UCSD-AML1 (cell line): Measurements from ENCODE around the gene SMAP1.

Experiments used
- DNase-seq: peaks from one replicate; lab custom pipeline; 2025; ENCODE audit not compliant: unreplicated experiment; lab: John Stamatoyannopoulos, UW

SMAP1 gene

DNA sequence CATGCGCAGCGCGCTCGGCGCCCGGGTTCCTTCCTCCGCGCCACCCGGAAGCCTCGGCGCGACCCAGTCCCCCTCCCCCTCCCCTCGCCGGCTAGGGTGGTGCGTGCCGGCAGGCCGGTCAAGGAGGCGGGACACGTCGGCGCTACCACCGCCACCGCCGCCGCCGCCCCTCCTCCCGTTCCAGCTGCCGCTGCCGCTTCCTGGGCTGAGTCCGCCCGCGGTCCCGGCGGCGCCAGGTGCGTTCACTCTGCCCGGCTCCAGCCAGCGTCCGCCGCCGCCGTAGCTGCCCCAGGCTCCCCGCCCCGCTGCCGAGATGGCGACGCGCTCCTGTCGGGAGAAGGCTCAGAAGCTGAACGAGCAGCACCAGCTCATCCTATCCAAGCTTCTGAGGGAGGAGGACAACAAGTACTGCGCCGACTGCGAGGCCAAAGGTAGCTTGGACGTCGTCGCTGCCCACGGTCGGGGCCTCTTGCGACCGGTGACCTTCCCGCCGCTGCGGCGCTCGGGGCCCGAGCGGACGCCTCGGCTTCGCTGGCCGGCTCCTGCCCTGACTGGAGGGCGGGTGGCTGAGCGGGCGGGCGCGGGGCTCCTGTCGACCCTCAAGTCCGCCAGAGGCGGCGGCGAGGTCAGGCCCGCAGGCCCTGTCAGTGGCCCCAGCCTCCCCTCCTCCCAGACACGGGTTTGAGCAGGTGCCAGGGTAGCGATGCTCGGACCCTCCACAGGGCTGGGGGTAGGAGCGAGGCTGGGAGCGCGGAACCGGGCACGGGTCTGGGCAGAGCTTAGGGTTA lies at the start of gene SMAP1:
Gene SMAP1 (plus strand): TSS at position 173 of the 788 bp plus-strand sequence. CDS start 141 bp downstream, at position 314.
- peak; percentile 95 for DNase-seq

DNA sequence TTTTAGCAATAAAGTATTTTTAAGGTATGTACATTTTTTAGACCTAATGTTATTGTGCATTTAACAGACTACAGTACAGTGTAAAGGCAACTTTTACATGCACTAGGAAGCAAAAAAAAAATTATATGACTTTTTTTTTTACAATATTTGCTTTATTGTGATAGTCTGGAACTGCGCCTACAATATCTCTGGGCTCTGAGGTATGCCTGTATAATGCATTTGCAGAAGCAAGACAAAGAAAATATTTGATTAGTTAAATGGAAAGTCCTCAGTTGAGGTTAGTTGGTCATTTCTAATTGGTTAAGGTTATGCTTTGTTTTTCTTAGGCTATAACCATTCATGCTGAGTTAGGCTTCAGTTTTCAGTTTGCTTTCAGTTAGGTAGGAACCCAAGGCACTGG lies 46.9 kb upstream of the SMAP1 start:
- DNase-seq: no peak

DNA sequence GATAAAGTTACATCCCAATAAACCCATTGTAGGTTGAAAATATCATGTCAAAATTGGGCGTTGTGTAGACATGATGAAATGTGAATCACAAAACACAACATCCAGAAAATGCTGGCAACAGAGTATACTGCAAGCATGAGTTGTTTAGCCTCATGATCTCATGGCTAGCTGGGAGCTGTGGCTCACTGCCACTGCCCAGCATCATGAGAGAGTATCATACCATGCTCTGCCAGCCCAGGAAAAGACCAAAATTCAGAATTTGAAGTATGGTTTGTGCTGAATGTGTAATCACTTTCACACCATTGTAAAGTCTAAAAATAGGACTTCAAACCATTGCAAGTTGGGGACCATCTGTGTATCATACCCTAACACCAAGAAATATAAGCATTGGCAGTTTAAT lies 45.2 kb upstream of the SMAP1 start:
- DNase-seq: no peak

DNA sequence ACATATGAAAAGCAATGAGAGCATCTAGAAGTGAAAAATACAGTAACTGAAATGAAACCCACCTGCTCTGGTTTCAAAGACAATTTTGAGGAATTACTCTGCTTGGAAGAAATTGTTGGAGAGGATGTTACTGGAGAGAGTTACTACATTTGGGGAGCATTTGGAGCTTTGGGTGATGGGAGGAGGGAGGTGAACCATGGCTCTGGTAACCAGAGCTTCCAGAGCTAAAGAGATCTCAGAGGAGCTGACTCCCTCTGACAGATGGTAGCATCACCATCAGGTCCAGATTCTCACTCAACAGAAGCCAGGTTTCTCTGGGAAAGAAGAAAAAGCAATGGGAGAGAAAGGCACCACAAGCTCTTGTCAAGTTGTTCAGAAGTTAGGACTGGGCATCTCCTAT lies 42.2 kb upstream of the SMAP1 start:
- DNase-seq: no peak

DNA sequence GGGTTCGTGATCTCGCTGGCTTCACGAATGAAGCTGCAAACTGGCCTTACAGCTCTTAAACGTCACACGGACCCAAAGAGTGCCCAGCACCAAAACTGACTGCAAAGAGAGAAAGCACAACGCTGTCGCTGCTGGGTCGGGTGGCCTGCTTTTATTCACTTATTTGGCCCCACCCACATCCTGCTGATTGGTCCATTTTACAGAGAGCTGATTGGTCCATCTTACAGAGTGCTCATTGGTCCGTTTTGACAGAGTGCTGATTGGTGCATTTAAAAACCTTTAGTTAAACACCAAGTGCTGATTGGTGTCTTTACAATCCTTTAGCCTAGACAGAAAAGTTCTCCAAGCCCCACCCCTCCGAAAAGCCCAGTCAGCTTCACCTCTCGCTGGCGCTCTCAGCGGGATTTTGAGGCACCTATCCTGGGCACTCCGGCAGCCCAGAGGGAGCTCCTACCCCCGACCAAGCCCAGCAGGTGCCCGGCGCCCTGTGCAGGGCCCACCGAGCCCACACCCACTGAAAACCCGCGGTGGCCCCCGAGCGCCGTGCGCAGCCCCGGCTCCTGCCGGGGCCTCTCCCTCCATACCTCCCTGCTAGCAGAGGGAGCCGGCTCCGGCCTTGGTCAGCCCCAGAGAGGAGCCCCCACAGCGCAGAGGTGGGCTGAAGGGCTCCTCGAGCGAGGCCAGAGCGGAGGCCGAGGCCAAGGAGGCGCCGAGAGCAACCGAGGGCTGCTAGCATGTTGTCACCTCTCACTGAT lies 40.0 kb upstream of the SMAP1 start:
- DNase-seq: no peak

DNA sequence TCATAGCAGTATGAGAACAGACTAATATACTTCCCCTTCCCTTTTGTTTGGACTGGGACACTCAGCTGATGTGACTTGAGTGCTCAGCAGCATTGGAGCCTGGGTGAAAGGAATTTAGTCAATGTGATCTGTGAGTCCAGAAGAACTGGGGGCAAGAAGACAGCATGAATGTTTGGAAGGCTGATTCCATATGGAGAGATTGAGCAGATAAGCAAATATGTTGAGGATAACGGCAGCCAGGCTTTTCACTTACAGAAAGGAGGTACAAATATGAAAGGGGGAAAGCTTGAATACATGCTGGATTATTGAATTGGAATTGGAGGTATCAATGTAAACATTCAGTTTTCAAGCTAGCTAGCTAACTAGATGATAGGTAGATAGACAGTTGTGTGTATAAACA lies 37.8 kb upstream of the SMAP1 start:
- DNase-seq: no peak

DNA sequence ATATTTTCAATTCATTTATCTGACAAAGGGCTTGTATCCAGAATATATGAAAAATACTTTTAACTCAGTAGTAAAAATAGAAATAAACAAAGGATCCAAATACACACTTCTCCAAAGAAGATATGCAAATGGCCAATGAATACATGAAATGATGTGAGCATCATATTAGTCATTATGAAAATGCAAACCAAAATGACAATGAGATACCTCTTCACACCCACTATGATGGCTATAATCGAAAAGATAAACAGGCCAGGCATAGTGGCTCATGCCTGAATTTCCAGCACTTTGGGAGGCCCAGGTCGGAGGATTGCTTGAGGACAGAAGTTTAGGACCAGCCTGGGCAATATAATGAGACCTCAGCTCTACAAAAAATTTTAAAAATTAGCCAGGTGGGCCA lies 33.8 kb upstream of the SMAP1 start:
- DNase-seq: no peak

DNA sequence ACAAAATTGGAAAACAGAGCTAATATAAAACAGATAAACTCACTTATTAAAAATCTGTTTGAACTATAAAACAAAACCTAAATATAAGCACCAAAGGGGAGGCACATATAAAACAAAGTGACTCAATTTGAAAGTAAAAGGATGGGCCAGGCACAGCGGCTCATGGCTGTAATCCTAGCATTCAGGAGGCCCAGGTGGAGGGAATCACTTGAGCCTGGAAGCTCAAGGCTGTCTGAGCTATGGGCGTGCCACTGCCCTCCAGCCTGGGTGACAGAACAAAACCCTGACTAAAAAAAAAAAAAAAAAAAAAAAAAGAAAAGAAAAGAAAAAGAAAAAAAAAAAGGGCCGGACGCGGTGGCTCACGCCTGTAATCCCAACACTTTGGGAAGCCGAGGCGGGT lies 31.1 kb upstream of the SMAP1 start:
- DNase-seq: no peak

DNA sequence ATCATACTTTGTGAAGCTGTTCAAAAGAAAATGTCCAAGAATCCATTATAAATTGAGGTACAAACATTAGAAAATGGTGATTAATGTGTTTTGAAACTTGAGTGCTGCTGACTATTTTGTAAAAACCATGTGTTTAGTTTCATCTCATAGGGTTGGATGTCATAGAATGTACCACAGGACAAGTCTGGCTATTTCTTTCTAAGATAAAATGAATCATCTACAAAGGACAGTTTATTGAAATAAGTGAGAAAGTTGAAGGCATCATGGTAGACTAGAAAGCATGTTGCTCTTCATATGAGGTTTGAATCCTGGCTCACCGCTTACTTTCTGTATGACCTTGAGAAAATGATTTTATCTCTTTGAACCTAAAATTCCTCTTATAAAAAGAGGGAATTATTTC lies 29.2 kb upstream of the SMAP1 start:
- no peak for DNase-seq

DNA sequence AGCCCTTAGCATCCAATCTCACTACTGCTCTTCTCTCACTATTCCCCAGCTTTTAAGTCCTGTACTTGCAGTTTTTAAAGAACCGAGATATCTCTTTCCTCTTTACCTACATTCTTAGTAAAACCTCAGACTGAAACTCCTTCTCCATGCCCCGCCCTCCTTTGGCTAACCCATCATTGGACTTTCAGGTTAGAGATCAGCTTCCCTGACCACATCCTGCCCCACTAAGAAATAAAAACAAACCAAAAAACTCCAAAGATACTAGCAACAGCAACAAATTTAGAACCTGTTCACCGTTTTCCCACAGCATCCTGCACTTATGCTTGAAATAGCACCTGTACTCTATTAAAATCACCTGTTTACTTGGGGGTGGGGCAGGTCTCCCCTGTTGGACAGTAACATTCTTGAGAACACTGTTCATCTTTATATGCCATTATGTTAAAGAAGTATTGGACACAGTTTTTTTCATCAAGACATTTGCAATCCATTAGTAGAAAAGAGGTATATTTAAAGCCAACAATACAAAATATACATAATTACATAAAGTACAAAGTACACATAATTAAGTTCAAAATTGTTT lies 16.3 kb upstream of the SMAP1 start:
- no peak for DNase-seq

DNA sequence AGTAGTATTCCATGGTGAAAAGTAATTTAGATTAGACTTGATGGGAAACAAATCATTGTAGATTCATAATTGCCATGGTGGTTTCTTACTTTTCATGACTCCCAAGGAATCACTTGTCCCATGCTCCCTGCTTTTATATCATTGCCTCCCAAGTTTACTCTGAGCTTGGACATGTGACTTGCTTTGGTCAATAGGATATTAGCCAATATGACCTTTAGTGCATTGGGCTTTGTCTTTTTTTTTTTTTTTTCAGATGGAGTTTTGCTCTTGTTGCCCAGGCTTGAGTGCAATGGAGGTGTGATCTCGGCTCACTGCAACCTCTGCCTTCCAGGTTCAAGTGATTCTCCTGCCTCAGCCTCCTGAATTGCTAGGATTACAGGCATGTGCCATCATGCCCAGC lies 15.5 kb upstream of the SMAP1 start:
- no peak for DNase-seq

DNA sequence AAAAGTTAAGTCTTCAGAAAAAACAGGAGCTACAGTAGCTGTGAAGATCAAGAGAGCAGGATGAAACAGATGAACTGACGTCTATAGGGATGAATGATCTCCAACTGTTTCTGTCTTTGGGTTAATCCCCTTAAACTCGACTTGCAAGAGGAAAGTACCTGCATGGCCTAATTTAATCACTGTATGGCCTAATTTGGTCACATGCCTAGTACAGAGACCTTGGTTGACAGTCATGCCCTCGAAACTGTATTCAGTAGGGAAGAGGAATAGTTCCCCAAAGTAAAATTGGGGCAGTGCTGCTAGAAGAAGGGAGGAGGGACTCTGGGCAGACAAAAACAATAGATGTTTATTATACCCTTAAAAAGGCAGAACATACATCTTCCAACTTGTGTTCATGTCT lies 10.0 kb upstream of the SMAP1 start:
- DNase-seq: no peak

DNA sequence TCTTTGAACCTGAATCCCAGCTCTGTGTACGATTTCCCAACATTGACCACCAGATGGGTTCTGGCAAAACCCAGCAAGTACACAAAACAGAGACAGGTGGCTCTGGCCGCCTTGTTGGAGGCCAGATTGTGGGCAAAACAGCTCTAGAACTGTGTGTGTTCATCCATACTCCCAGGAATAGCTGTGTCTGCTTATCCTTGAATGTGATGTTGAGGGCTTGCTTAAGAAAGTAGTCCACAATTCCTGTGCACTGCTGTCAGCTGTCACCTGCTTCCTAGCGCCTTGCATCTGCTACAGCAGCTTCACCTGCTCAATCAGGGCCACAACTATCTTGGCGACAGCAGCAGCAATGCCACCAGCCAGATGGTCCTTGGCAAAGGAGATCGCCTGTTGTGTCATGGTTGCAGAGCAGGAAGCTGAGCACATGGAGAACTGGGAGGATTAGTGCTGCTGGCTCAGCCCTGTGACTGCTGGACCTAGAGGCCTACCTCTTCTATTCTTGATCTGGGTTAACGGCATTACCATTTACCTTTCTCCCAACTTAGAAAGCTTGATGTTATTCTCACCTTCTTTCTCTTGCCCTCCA lies 3.7 kb upstream of the SMAP1 start:
- no peak for DNase-seq

DNA sequence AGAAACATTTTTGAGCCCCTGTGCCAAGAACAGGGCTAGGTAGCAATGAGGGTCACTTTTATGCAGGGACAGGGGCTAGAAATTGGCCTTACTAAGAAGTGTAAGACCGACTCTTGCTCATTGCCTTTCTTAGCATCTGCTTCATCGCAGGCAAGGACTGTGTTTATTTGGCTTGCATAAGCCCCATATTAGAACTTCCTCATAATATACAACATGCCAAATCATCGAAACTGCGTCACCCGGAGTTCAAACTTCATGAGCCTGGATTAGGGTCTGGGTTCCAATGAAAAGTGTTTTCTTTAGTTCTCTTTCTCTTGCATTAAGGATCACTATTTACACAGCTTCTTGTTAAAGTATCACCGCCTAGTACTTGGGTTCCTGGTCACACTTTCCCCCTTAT lies 977 bp upstream of the SMAP1 start:
- no peak for DNase-seq

DNA sequence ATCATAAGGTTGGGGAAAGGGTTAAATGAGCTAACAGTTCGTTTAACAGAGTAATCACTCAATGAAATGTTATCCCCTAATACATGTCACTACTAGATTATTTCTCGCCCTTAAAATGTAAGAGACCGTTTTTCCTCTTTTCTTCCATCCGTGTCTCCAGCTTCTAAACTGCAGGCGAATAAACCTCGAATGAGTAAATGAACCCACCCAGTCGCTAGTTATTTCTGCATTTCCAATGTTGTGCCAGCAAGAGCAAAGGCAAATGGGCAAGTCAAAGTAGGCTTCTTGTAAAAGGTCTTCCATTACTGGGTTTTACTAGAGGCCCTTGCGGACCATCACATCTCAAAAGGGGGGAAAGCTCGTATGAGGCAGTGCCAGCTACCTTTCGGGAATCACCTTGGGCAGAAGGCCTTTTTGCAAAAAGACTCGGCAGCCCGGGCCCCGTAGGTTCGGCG lies 400 bp upstream of the SMAP1 start:
- DNase-seq: no peak

DNA sequence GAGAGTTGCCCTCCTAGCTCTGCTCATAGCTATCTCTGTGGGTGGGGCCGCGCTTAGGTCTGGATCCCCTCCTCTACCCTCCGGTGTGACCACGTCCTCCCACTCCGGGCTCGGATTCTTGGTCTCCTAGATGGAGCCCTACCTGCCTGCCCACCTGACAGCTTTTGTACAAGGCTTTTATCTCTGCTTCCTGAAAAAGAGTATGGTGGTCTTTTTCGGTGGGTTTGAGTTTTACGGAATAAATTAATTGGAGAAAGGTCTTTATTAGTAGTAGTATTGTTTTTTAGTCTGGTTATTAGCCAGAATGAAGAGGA lies 773 bp downstream of the SMAP1 start:
- DNase-seq: no peak

DNA sequence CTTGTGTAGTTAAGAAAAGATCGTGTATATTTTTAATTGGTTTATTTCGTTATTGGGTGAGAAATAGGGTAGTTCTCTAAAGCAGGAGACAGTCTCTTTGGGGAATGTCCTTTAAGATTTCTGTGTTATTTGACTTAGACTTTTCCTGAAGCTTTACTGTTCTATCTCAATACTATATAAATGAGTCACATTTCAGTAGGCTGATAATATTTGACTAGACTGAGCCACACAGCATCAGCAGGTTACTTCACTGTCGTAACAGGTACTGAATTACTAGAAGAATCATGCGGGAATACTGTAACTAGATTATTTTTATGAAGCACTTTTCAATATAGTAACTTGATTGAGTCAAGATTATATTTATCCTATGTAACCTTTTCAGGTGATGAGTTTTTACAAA lies 1.4 kb downstream of the SMAP1 start:
- DNase-seq: no peak

DNA sequence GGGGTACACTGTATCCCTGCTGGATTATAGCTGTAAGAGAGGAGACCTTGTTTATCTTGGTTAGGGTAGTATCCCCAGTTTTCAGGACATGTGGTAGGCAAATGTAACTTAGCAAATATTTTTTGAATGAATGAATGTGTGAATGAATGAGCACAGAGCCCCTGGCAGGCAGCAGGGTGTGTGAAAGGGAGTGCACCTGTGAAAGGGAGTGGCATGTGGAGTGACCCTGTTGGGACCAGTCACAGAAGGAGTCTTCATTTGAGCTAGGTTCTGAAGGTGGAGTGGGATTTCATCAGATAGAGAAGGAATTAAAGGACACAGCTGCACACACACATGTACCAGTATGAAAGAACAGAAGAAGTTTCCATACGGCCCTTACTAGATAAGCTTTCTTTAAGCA lies 4.9 kb downstream of the SMAP1 start:
- DNase-seq: no peak

DNA sequence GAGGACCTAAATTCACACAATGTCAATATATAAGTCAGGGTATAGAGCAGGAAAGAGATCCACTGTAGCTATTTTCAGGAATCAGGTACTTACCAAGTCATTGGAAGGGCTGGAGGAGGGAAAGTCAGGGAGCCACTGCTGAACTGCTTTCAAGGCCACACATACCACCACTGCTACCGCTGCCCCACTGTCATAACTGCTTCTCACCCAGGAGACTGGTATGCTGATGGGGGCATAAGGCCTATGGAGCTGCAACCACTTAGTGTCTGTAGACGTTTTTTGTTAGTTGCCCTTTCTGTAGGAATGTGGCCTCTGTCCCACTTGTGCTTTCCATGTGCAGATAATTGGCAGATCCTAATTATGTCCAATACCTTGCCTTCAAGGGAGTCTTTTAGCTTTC lies 5.4 kb downstream of the SMAP1 start:
- no peak for DNase-seq

DNA sequence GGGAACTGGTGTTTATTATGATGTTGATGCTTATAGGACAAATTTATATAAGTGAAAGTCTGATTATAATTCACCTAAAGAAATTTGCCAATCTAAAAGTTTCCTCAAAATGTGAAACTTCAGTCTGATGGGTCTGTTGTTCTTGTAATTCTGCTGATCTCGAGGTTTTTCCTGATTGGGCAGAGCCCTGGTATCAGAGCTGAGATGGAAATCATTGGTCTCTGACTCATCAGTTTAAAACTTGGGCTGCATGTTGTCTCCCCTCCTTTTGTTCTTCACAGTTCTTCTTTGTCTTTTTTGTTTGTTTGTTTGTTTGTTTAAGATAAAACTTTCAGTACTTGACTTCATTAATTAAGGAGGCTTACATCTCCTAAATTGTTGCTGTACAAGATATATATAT lies 5.9 kb downstream of the SMAP1 start:
- DNase-seq: no peak

DNA sequence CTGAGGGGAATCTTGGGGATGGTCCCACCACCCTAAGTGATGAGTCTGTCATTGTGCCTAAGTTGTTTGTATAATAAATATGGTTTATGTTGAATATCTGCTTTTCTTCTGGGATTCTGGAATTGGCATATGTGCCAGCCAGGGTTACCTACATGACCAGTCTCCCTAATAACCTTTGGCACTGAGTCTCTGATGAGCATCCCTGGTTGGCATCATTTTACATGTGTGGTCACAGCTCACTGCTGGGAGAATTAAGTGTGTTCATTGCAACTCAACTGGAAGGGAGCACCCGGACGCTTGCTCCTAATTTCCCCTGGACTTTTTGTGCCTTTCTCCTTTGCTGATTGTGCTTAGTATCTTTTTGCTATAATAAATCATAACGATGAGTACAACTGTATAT lies 8.1 kb downstream of the SMAP1 start:
- DNase-seq: no peak

DNA sequence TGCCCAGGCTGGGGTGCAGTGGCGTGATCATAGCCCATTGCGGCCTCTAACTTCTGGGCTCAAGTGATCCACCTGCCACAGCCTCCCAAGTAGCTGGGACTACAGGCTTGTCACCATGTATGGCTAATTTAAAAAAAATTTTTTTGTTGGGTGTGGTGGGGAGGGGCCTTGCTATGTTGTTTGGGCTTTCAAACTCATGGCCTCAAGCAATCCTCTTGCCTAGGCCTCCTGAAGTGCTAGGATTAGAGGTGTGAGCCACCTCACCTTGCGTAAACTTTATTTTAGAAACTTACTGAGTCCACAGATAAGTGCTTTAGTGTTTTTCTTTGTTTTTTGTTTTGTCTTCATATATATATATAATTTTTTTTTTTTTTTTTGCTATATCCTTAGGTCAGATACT lies 9.1 kb downstream of the SMAP1 start:
- no peak for DNase-seq
